K562 (cell line): ENCODE measurements around the gene CDC5L.

Experiments used
- BRCA1 ChIP-seq, 2 experiments: fragments of 450-650 bp in 1 of 2; sonication (generic) in 1 of 2; formaldehyde crosslinking in 1 of 2; IDR thresholded peaks; 2 replicates each; pipeline versions ENCODE4 v1.5.0 to v1.6.1; 2017 to 2020; ENCODE audit warnings: mild to moderate bottlenecking in 1 of 2, missing genetic modification reagents in 1 of 2
- CAMTA2 ChIP-seq: fragments of 250-450 bp; sonication (Bioruptor Pico); conservative IDR thresholded peaks from 2 replicates; pipeline ENCODE4 v1.5.1; 2022
- FOXM1 ChIP-seq, 2 experiments: fragments of 450-650 bp in 1 of 2; sonication (generic) in 1 of 2; formaldehyde crosslinking in 1 of 2; IDR thresholded peaks; 2 replicates each; pipeline versions ENCODE4 v1.6.1 to v1.9.0; 2017 to 2022; ENCODE audit warnings: low read depth in 2 of 2, mild to moderate bottlenecking in 2 of 2, missing genetic modification reagents in 1 of 2, moderate library complexity in 1 of 2
- GABPB1 ChIP-seq: sonication (generic); formaldehyde crosslinking; IDR thresholded peaks from 2 replicates; pipeline ENCODE4 v1.8.0; 2022; ENCODE audit warnings: mild to moderate bottlenecking, missing genetic modification reagents
- MEF2A ChIP-seq: IDR thresholded peaks from 2 replicates; pipeline ENCODE4 v1.6.1; 2011; ENCODE audit warnings: low read depth, mild to moderate bottlenecking, low read length, moderate library complexity; ENCODE audit not compliant: control insufficient read depth
- SMAD4 ChIP-seq: fragments of 250-450 bp; sonication (Bioruptor Pico); conservative IDR thresholded peaks from 2 replicates; pipeline ENCODE4 v1.8.0; 2021; ENCODE audit warnings: inconsistent platforms, mild to moderate bottlenecking, moderate library complexity
- TAF1 ChIP-seq: IDR thresholded peaks from 2 replicates; pipeline ENCODE4 v1.6.1; 2011; ENCODE audit warnings: mild to moderate bottlenecking, low read length, moderate library complexity; ENCODE audit not compliant: insufficient read depth, control insufficient read depth, severe bottlenecking; ENCODE audit errors: extremely low read depth
- TEAD2 ChIP-seq: fragments of 450-650 bp; IDR thresholded peaks from 2 replicates; pipeline ENCODE4 v1.6.1; 2016; ENCODE audit warnings: missing genetic modification characterization, control low read depth, missing compliant biosample characterization
- TFAM ChIP-seq: fragments of 250-450 bp; sonication (Bioruptor Pico); conservative IDR thresholded peaks from 2 replicates; pipeline ENCODE4 v1.5.0; 2021; ENCODE audit warnings: mild to moderate bottlenecking, moderate library complexity
- ZNF274 ChIP-seq: IDR thresholded peaks from 2 replicates; pipeline ENCODE4 v1.6.1; 2011; ENCODE audit warnings: low read depth, mild to moderate bottlenecking, low read length, moderate library complexity, borderline replicate concordance
- ZNF79 ChIP-seq: fragments of 250-450 bp; sonication (Bioruptor Pico); IDR thresholded peaks from 2 replicates; pipeline ENCODE4 v1.4.0; 2020; ENCODE audit warnings: low read depth, mild to moderate bottlenecking, moderate library complexity
- TF ChIP-seq, protein P1 (sequence below): fragments of 200-400 bp; formaldehyde crosslinking; IDR thresholded peaks from 2 replicates; pipeline ENCODE4 v1.6.1; 2017; ENCODE audit warnings: mild to moderate bottlenecking, low read depth, low read length, moderate library complexity
- TF ChIP-seq, protein P2 (sequence below): sonication (generic); formaldehyde crosslinking; IDR thresholded peaks from 2 replicates; pipeline ENCODE4 v1.8.1; 2023; ENCODE audit warnings: mild to moderate bottlenecking, missing genetic modification reagents, moderate library complexity
- TF ChIP-seq, protein P3 (sequence below), 3 experiments: IDR thresholded peaks in 2 of 3; conservative IDR thresholded peaks in 1 of 3; 2 replicates each; pipeline ENCODE4 v1.5.1; 2011 to 2012; ENCODE audit warnings: low read length in 3 of 3, mild to moderate bottlenecking in 3 of 3, control low read depth in 2 of 3, improper control_type of control experiment in 1 of 3, inconsistent platforms in 1 of 3, low read depth in 1 of 3, mixed read lengths in 1 of 3, moderate library complexity in 1 of 3; ENCODE audit not compliant: insufficient read depth in 2 of 3

DNA sequence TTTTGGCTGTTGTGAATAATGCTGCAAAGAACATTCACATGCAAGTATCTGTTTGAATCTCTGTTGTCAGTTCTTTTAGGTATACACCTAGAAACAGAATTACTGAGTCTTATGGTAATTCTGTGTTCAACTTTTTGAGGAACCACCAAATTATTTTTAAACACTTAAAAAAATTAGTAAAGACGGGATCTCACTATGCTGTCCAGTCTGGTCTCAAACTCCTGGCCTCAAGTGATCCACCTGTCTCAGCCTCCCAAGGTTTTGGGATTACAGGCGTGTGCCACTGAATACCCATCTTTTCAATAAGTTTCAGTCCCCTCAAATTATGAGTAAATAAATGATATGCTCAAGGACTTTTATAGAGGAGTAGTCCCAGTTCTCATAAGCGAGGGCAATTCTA, 27.5 kb upstream of the CDC5L start:
- TF ChIP-seq BRCA1 (IDR thresholded peaks at IDR 0.05): no peak
- TF ChIP-seq BRCA1 (CRISPR knock-in tag; IDR thresholded peaks at IDR 0.05): no peak
- TF ChIP-seq GABPB1 (CRISPR knock-in tag): no peak
- no peak for TF ChIP-seq CAMTA2 (CRISPR knock-in tag)
- TF ChIP-seq, protein P1, sequence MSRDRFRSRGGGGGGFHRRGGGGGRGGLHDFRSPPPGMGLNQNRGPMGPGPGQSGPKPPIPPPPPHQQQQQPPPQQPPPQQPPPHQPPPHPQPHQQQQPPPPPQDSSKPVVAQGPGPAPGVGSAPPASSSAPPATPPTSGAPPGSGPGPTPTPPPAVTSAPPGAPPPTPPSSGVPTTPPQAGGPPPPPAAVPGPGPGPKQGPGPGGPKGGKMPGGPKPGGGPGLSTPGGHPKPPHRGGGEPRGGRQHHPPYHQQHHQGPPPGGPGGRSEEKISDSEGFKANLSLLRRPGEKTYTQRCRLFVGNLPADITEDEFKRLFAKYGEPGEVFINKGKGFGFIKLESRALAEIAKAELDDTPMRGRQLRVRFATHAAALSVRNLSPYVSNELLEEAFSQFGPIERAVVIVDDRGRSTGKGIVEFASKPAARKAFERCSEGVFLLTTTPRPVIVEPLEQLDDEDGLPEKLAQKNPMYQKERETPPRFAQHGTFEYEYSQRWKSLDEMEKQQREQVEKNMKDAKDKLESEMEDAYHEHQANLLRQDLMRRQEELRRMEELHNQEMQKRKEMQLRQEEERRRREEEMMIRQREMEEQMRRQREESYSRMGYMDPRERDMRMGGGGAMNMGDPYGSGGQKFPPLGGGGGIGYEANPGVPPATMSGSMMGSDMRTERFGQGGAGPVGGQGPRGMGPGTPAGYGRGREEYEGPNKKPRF: no peak
- TF ChIP-seq ZNF79 (CRISPR knock-in tag): no peak
- TF ChIP-seq TAF1: no peak
- TF ChIP-seq ZNF274: no peak
- no peak for TF ChIP-seq TEAD2 (tag)
- no peak for TF ChIP-seq SMAD4 (CRISPR knock-in tag)
- no peak for TF ChIP-seq FOXM1 (IDR thresholded peaks at IDR 0.05; ENCODE audit: low read depth)
- TF ChIP-seq FOXM1 (CRISPR knock-in tag; IDR thresholded peaks at IDR 0.05; ENCODE audit: low read depth): no peak
- TF ChIP-seq TFAM (CRISPR knock-in tag): no peak
- TF ChIP-seq, protein P2, sequence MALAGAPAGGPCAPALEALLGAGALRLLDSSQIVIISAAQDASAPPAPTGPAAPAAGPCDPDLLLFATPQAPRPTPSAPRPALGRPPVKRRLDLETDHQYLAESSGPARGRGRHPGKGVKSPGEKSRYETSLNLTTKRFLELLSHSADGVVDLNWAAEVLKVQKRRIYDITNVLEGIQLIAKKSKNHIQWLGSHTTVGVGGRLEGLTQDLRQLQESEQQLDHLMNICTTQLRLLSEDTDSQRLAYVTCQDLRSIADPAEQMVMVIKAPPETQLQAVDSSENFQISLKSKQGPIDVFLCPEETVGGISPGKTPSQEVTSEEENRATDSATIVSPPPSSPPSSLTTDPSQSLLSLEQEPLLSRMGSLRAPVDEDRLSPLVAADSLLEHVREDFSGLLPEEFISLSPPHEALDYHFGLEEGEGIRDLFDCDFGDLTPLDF (CRISPR knock-in tag): no peak
- TF ChIP-seq, protein P3, sequence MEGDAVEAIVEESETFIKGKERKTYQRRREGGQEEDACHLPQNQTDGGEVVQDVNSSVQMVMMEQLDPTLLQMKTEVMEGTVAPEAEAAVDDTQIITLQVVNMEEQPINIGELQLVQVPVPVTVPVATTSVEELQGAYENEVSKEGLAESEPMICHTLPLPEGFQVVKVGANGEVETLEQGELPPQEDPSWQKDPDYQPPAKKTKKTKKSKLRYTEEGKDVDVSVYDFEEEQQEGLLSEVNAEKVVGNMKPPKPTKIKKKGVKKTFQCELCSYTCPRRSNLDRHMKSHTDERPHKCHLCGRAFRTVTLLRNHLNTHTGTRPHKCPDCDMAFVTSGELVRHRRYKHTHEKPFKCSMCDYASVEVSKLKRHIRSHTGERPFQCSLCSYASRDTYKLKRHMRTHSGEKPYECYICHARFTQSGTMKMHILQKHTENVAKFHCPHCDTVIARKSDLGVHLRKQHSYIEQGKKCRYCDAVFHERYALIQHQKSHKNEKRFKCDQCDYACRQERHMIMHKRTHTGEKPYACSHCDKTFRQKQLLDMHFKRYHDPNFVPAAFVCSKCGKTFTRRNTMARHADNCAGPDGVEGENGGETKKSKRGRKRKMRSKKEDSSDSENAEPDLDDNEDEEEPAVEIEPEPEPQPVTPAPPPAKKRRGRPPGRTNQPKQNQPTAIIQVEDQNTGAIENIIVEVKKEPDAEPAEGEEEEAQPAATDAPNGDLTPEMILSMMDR (IDR thresholded peaks at IDR 0.05 in 2 of 3, conservative IDR thresholded peaks at IDR 0.05 in 1 of 3; ENCODE audit: insufficient read depth in 2 of 3, low read depth in 1 of 3, low read length in 3 of 3): no peak
- no peak for TF ChIP-seq MEF2A
